Gastrocnemius medialis (tissue), 4 donors: ENCODE data around the gene EXO1. TPM values are rescaled to one million over a fixed set of nuclear protein-coding genes. Genes with fewer than 3 reads are reported as not detected.

ENCODE experiments used
- ATAC-seq, 2 donors: fragments of 150-250 bp; one replicate each; pipeline ENCODE4 v1.9.1; 2016
- DNase-seq, 2 donors: peaks; one replicate each; pipeline ENCODE4 v3.0.0-alpha.2; 2019
- H3K27ac ChIP-seq, 4 donors: fragments of 200-600 bp; sonication (generic); 1 replicate in 1 of 4; 2 replicates in 3 of 4; pipeline ENCODE4 v1.5.1; 2016 to 2018; ENCODE audit warnings: mild to moderate bottlenecking in 2 of 4, moderate library complexity in 1 of 4
- H3K27me3 ChIP-seq, 3 donors: fragments of 200-600 bp; sonication (generic) in 2 of 3; 1 replicate in 1 of 3; 2 replicates in 2 of 3; pipeline versions ENCODE4 v1.5.1 to v1.6.0; 2016 to 2019; ENCODE audit warnings: mild to moderate bottlenecking in 1 of 3, moderate library complexity in 1 of 3
- H3K36me3 ChIP-seq, 2 donors: fragments of 200-600 bp; sonication (generic) in 1 of 2; one replicate each; pipeline ENCODE4 v1.5.1; 2017 to 2018
- H3K4me1 ChIP-seq, 2 donors: fragments of 200-600 bp; sonication (generic) in 1 of 2; one replicate each; pipeline ENCODE4 v1.5.1; 2016 to 2017; ENCODE audit warnings: mild to moderate bottlenecking in 2 of 2
- H3K4me3 ChIP-seq, 4 donors: fragments of 200-600 bp; sonication (generic) in 3 of 4; 1 replicate in 1 of 4; 2 replicates in 3 of 4; pipeline ENCODE4 v1.5.1; 2016 to 2019; ENCODE audit warnings: mild to moderate bottlenecking in 2 of 4
- H3K9me3 ChIP-seq, 3 donors: fragments of 200-600 bp; sonication (generic) in 2 of 3; 1 replicate in 1 of 3; 2 replicates in 2 of 3; pipeline ENCODE4 v1.5.1; 2016 to 2019
- CTCF ChIP-seq, 5 experiments: fragments of 450-650 bp in 3 of 5; fragments of 200-600 bp in 2 of 5; sonication (generic) in 2 of 5; IDR thresholded peaks in 4 of 5; conservative IDR thresholded peaks in 1 of 5; 1 replicate in 4 of 5; 2 replicates in 1 of 5; pipeline ENCODE4 v1.5.1; 2016 to 2019; ENCODE audit warnings: antibody characterized with exemption in 5 of 5, mild to moderate bottlenecking in 3 of 5, moderate library complexity in 3 of 5
- POLR2A ChIP-seq, 2 donors: fragments of 450-650 bp; IDR thresholded peaks; one replicate each; pipeline ENCODE4 v1.6.1; 2017; ENCODE audit warnings: antibody characterized with exemption in 2 of 2, mild to moderate bottlenecking in 2 of 2, moderate library complexity in 2 of 2
- in situ Hi-C, 4 donors: fragments of 200-750 bp; cut with MboI; loops; one replicate each; pipeline versions ENCODE4 v1.15.0 to v1.8.0; 2017; ENCODE audit warnings: low sequenced_read_pairs in 4 of 4
- intact Hi-C: fragments of 100-400 bp; cut with DNase I; formaldehyde crosslinking; loops from one replicate; pipeline ENCODE4 v1.15.1; 2023; ENCODE audit warnings: low total_unique reads
- total RNA-seq, 4 donors: library from RNA; depleted of rRNA; stranded (reverse); fragments of >200 nt; gene quantifications; one replicate each; pipeline versions ENCODE4 v1.1.0 to v1.2.3, GENCODE V29; 2016

The EXO1 gene
- total RNA-seq, 4 donors from 2014 or later = 0.20 TPM; not detected in 2

- no peak overlapping the region for H3K27ac ChIP-seq
- in situ Hi-C loops = no loop called here
- no peaks in the 10 kb centered on the region for H3K4me1 ChIP-seq
- intact Hi-C loops = no loop called here
- ATAC-seq (no peak), DNase-seq (no peak)
- no peaks in the 10 kb centered on the region for H3K36me3 ChIP-seq
- no peaks in the 10 kb centered on the region for H3K27me3 ChIP-seq
- H3K4me3 ChIP-seq = no peak overlapping the region
- no peak for TF ChIP-seq CTCF (IDR thresholded peaks at IDR 0.05 in 4 of 5, conservative IDR thresholded peaks at IDR 0.05 in 1 of 5)
- no peak for TF ChIP-seq POLR2A (IDR thresholded peaks at IDR 0.05)
- no peaks in the 10 kb centered on the region for H3K9me3 ChIP-seq
These were observed 52.4 kb downstream of the EXO1 start for GRCh38 chr1:241900381-241900780.

- H3K36me3 ChIP-seq = no peaks in the 10 kb centered on the region
- H3K27me3 ChIP-seq = no peaks in the 10 kb centered on the region
- TF ChIP-seq POLR2A (IDR thresholded peaks at IDR 0.05) (no peak), CTCF (IDR thresholded peaks at IDR 0.05 in 4 of 5, conservative IDR thresholded peaks at IDR 0.05 in 1 of 5) (no peak)
- intact Hi-C loops = no loop called here
- no peak for DNase-seq
- no peak overlapping the region for H3K27ac ChIP-seq
- in situ Hi-C loops = no loop called here
- H3K4me1 ChIP-seq = no peaks in the 10 kb centered on the region
- no peak overlapping the region for H3K4me3 ChIP-seq
- H3K9me3 ChIP-seq = no peaks in the 10 kb centered on the region
- no peak for ATAC-seq
These were observed 54.5 kb downstream of the EXO1 start for GRCh38 chr1:241902391-241903065.

- intact Hi-C loops (no loop called here), in situ Hi-C loops (no loop called here)
- no peak overlapping the region for H3K4me3 ChIP-seq
- no peak overlapping the region for H3K27ac ChIP-seq
- no peaks in the 10 kb centered on the region for H3K9me3 ChIP-seq
- H3K4me1 ChIP-seq = no peaks in the 10 kb centered on the region
- ATAC-seq (no peak), DNase-seq (no peak)
- no peaks in the 10 kb centered on the region for H3K36me3 ChIP-seq
- H3K27me3 ChIP-seq = no peaks in the 10 kb centered on the region
- TF ChIP-seq CTCF (IDR thresholded peaks at IDR 0.05 in 4 of 5, conservative IDR thresholded peaks at IDR 0.05 in 1 of 5) (no peak), POLR2A (IDR thresholded peaks at IDR 0.05) (no peak)
These were observed 68.2 kb downstream of the EXO1 start for GRCh38 chr1:241916196-241916595.

- in situ Hi-C loops (no loop called here), intact Hi-C loops (no loop called here)
- Histone ChIP-seq H3K4me1 (no peaks in the 10 kb centered on the region), H3K4me3 (no peak overlapping the region), H3K9me3 (no peaks in the 10 kb centered on the region), H3K27me3 (no peaks in the 10 kb centered on the region), H3K27ac (no peak overlapping the region), H3K36me3 (no peaks in the 10 kb centered on the region)
- TF ChIP-seq CTCF (IDR thresholded peaks at IDR 0.05 in 4 of 5, conservative IDR thresholded peaks at IDR 0.05 in 1 of 5) = no peak
- TF ChIP-seq POLR2A (IDR thresholded peaks at IDR 0.05) = no peak
- DNase-seq (no peak), ATAC-seq (no peak)
These were observed 69.5 kb downstream of the EXO1 start for GRCh38 chr1:241917487-241917886.

GRCh38 chr1:241918879-241919278, 70.9 kb downstream of the EXO1 start:
- H3K27ac ChIP-seq = no peak overlapping the region
- intact Hi-C loops (no loop called here), in situ Hi-C loops (no loop called here)
- no peak overlapping the region for H3K4me3 ChIP-seq
- DNase-seq (no peak), ATAC-seq (no peak)
- TF ChIP-seq POLR2A (IDR thresholded peaks at IDR 0.05) (no peak), CTCF (IDR thresholded peaks at IDR 0.05 in 4 of 5, conservative IDR thresholded peaks at IDR 0.05 in 1 of 5) (no peak)
- no peaks in the 10 kb centered on the region for H3K9me3 ChIP-seq
- no peaks in the 10 kb centered on the region for H3K27me3 ChIP-seq
- no peaks in the 10 kb centered on the region for H3K36me3 ChIP-seq
- H3K4me1 ChIP-seq = no peaks in the 10 kb centered on the region
